ENCODE results near the gene RSAD1.

Gene RSAD1

GRCh38 chr17:50519141-50519834, 40.6 kb downstream of the RSAD1 start:
- no peak for DNase-seq (ENCODE audit: low read depth)

GRCh38 chr17:50520483-50520882, 41.8 kb downstream of the RSAD1 start:
- DNase-seq (ENCODE audit: low read depth), result no peak

GRCh38 chr17:50521514-50521913, 42.9 kb downstream of the RSAD1 start:
- DNase-seq (ENCODE audit: low read depth), result no peak

- DNase-seq (ENCODE audit: low read depth), result no peak
Observed at GRCh38 chr17:50522766-50523165, 44.1 kb downstream of the RSAD1 start.

GRCh38 chr17:50523208-50523607, 44.5 kb downstream of the RSAD1 start:
- DNase-seq (ENCODE audit: low read depth), result no peak

GRCh38 chr17:50524838-50525237, 46.2 kb downstream of the RSAD1 start:
- no peak for DNase-seq (ENCODE audit: low read depth)

GRCh38 chr17:50527155-50527762, 48.6 kb downstream of the RSAD1 start:
- no peak for DNase-seq (ENCODE audit: low read depth)

- no peak for DNase-seq (ENCODE audit: low read depth)
Observed at GRCh38 chr17:50527949-50528474, 49.4 kb downstream of the RSAD1 start.

- DNase-seq (ENCODE audit: low read depth), result no peak
Observed at GRCh38 chr17:50529849-50530248, 51.2 kb downstream of the RSAD1 start.

GRCh38 chr17:50531428-50532025, 52.9 kb downstream of the RSAD1 start:
- no peak for DNase-seq (ENCODE audit: low read depth)

- no peak for DNase-seq (ENCODE audit: low read depth)
Observed at GRCh38 chr17:50532452-50533024, 53.9 kb downstream of the RSAD1 start, which contains the start of gene EPN3. Gene EPN3 (plus strand): TSS chr17:50532735. CDS start chr17:50536557, 3,822 bp downstream.

GRCh38 chr17:50533185-50533584, 54.5 kb downstream of the RSAD1 start:
- DNase-seq (ENCODE audit: low read depth), result no peak

- DNase-seq (ENCODE audit: low read depth), result no peak
Observed at GRCh38 chr17:50533720-50534148, 55.1 kb downstream of the RSAD1 start.

GRCh38 chr17:50534222-50534978, 55.7 kb downstream of the RSAD1 start:
- no peak for DNase-seq (ENCODE audit: low read depth)

GRCh38 chr17:50534979-50535326, 56.3 kb downstream of the RSAD1 start:
- no peak for DNase-seq (ENCODE audit: low read depth)

- DNase-seq (ENCODE audit: low read depth), result no peak
Observed at GRCh38 chr17:50535407-50535806, 56.7 kb downstream of the RSAD1 start.

Data from HS-27A (cell line).